ENCODE data around the gene ACTL6B.

Gene ACTL6B

GRCh38 chr7:100676501-100677306 is 20.5 kb upstream of the ACTL6B start:
- Histone ChIP-seq H3F3A (ENCODE audit: insufficient read depth, low read length) (no peaks in the 10 kb centered on the region), H3K4me2 (ENCODE audit: low read length) (peak overlapping the region; percentile 80), H3K27ac (ENCODE audit: low read depth, low read length, poor library complexity, severe bottlenecking) (peak overlapping the region; percentile 48), H3K4me3 (ENCODE audit: low read depth, low read length, poor library complexity, severe bottlenecking) (peak overlapping the region; percentile 76), H3K27me3 (ENCODE audit: insufficient read depth, low read length) (no peaks in the 10 kb centered on the region), H3K9ac (ENCODE audit: low read length) (peak overlapping the region; percentile 43; the same call in 1 of the 2 replicates), H3K9me3 (ENCODE audit: low read length) (no peaks in the 10 kb centered on the region), H4K20me1 (ENCODE audit: insufficient read depth, low read length) (no peaks in the 10 kb centered on the region), H3K79me2 (ENCODE audit: insufficient read depth, low read length) (peaks cover 6% of the 10 kb centered on the region), H3K4me1 (ENCODE audit: insufficient read depth, low read length, severe bottlenecking) (peaks cover 11% of the 10 kb centered on the region), H3K36me3 (ENCODE audit: insufficient read depth, low read length) (peaks cover 52% of the 10 kb centered on the region), H3K9me2 (ENCODE audit: low read depth, low read length) (no peaks in the 10 kb centered on the region), H2AFZ (ENCODE audit: low read length) (no peak overlapping the region)
- TF ChIP-seq EZH2 (IDR thresholded peaks at IDR 0.05; ENCODE audit: borderline replicate concordance, low read length) (no peak), CTCF (IDR thresholded peaks at IDR 0.05; ENCODE audit: low read length) (no peak)

GRCh38 chr7:100675581-100676350 is 19.5 kb upstream of the ACTL6B start:
- Histone ChIP-seq H3F3A (ENCODE audit: insufficient read depth, low read length) (no peaks in the 10 kb centered on the region), H3K9ac (ENCODE audit: low read length) (peak overlapping the region; percentile 43), H4K20me1 (ENCODE audit: insufficient read depth, low read length) (no peaks in the 10 kb centered on the region), H3K4me2 (ENCODE audit: low read length) (peak overlapping the region; percentile 80), H3K9me3 (ENCODE audit: low read length) (no peaks in the 10 kb centered on the region), H3K27ac (ENCODE audit: low read depth, low read length, poor library complexity, severe bottlenecking) (peak overlapping the region; percentile 48), H3K4me3 (ENCODE audit: low read depth, low read length, poor library complexity, severe bottlenecking) (peak overlapping the region; percentile 76), H3K79me2 (ENCODE audit: insufficient read depth, low read length) (peaks cover 6% of the 10 kb centered on the region), H3K36me3 (ENCODE audit: insufficient read depth, low read length) (peaks cover 44% of the 10 kb centered on the region), H3K9me2 (ENCODE audit: low read depth, low read length) (no peaks in the 10 kb centered on the region), H3K27me3 (ENCODE audit: insufficient read depth, low read length) (no peaks in the 10 kb centered on the region), H3K4me1 (ENCODE audit: insufficient read depth, low read length, severe bottlenecking) (peaks cover 11% of the 10 kb centered on the region), H2AFZ (ENCODE audit: low read length) (no peak overlapping the region)
- TF ChIP-seq EZH2 (IDR thresholded peaks at IDR 0.05; ENCODE audit: borderline replicate concordance, low read length) (no peak), CTCF (IDR thresholded peaks at IDR 0.05; ENCODE audit: low read length) (no peak)

GRCh38 chr7:100675105-100675451 is 18.8 kb upstream of the ACTL6B start:
- no peaks in the 10 kb centered on the region for H4K20me1 ChIP-seq (ENCODE audit: insufficient read depth, low read length)

More at GRCh38 chr7:100675105-100675451, 18.8 kb upstream of the ACTL6B start:
- Histone ChIP-seq H3F3A (ENCODE audit: insufficient read depth, low read length) (no peaks in the 10 kb centered on the region), H3K9me2 (ENCODE audit: low read depth, low read length) (no peaks in the 10 kb centered on the region), H3K79me2 (ENCODE audit: insufficient read depth, low read length) (peaks cover 6% of the 10 kb centered on the region), H3K4me1 (ENCODE audit: insufficient read depth, low read length, severe bottlenecking) (peaks cover 11% of the 10 kb centered on the region), H3K9ac (ENCODE audit: low read length) (peak overlapping the region; percentile 94), H3K9me3 (ENCODE audit: low read length) (no peaks in the 10 kb centered on the region), H3K27me3 (ENCODE audit: insufficient read depth, low read length) (no peaks in the 10 kb centered on the region), H2AFZ (ENCODE audit: low read length) (no peak overlapping the region), H3K4me2 (ENCODE audit: low read length) (peak overlapping the region; percentile 80), H3K27ac (ENCODE audit: low read depth, low read length, poor library complexity, severe bottlenecking) (no peak overlapping the region), H3K36me3 (ENCODE audit: insufficient read depth, low read length) (peaks cover 37% of the 10 kb centered on the region), H3K4me3 (ENCODE audit: low read depth, low read length, poor library complexity, severe bottlenecking) (peak overlapping the region; percentile 76)
- no peak for TF ChIP-seq EZH2 (IDR thresholded peaks at IDR 0.05; ENCODE audit: borderline replicate concordance, low read length)
- TF ChIP-seq CTCF (IDR thresholded peaks at IDR 0.05; ENCODE audit: low read length) = no peak
